ENCODE data around the gene PALS2. TPM values are rescaled to one million over a fixed set of nuclear protein-coding genes. Genes with fewer than 3 reads are reported as not detected.

PALS2 gene
- total RNA-seq, 4 donors from 2014 or later, result 5.6 to 6.4 (median 6.0) TPM

DNA sequence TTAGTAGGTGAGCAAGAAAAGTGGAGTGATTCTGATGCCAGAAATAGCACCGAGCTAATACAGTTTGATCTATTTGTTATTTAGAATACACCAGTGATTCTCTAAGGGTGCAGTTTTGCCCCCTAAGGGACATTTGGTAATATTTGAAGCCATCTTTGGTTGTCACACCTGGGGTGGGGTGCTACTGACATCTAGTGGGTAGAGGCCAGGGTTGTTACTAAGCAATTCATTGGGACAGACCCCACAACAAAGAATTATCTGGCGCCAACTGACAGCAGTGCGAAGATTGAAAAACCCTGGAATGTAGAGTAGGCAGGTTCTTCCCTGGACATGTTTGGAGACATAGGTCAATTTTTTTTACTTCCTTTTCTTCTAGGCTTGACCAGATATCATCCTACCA lies 14.6 kb downstream of the PALS2 start:
- TF ChIP-seq CTCF (IDR thresholded peaks at IDR 0.05) (no peak), EP300 (IDR thresholded peaks at IDR 0.05) (no peak), POLR2A (IDR thresholded peaks at IDR 0.05) (no peak), POLR2AphosphoS5 (IDR thresholded peaks at IDR 0.05) (no peak)
- Histone ChIP-seq H3K27ac (no peak overlapping the region), H3K36me3 (no peaks in the 10 kb centered on the region), H3K4me1 (no peaks in the 10 kb centered on the region), H3K4me3 (no peak overlapping the region), H3K9me3 (no peaks in the 10 kb centered on the region), H3K27me3 (no peaks in the 10 kb centered on the region)
- WGBS, result 73% methylated on average over 3 of the region's 3 CpGs
- DNase-seq (ENCODE audit: low spot score in 2 of 2), result no peak

- DNase-seq (ENCODE audit: low spot score in 2 of 2), result no peak
- 89% methylated on average over 1 of the region's 1 CpG for WGBS
- H3K9me3 ChIP-seq, result no peaks in the 10 kb centered on the region
- no peaks in the 10 kb centered on the region for H3K4me1 ChIP-seq
- no peak overlapping the region for H3K27ac ChIP-seq
- H3K27me3 ChIP-seq, result no peaks in the 10 kb centered on the region
- H3K36me3 ChIP-seq, result no peaks in the 10 kb centered on the region
- no peak for TF ChIP-seq EP300 (IDR thresholded peaks at IDR 0.05)
- TF ChIP-seq CTCF (IDR thresholded peaks at IDR 0.05), result no peak
- no peak for TF ChIP-seq POLR2A (IDR thresholded peaks at IDR 0.05)
- TF ChIP-seq POLR2AphosphoS5 (IDR thresholded peaks at IDR 0.05), result no peak
- H3K4me3 ChIP-seq, result no peak overlapping the region
Measured at GRCh38 chr7:24591152-24591551, 17.9 kb downstream of the PALS2 start.

- Histone ChIP-seq H3K27ac (no peak overlapping the region), H3K36me3 (no peaks in the 10 kb centered on the region), H3K4me1 (no peaks in the 10 kb centered on the region), H3K4me3 (no peak overlapping the region), H3K27me3 (no peaks in the 10 kb centered on the region), H3K9me3 (no peaks in the 10 kb centered on the region)
- no peak for DNase-seq (ENCODE audit: low spot score in 2 of 2)
- 92% methylated on average over 7 of the region's 7 CpGs for WGBS
- TF ChIP-seq POLR2AphosphoS5 (IDR thresholded peaks at IDR 0.05), result no peak
- TF ChIP-seq CTCF (IDR thresholded peaks at IDR 0.05), result no peak
- no peak for TF ChIP-seq POLR2A (IDR thresholded peaks at IDR 0.05)
- no peak for TF ChIP-seq EP300 (IDR thresholded peaks at IDR 0.05)
Measured at GRCh38 chr7:24595671-24596418, 22.6 kb downstream of the PALS2 start.

GRCh38 chr7:24597014-24597413 lies 23.8 kb downstream of the PALS2 start:
- DNase-seq (ENCODE audit: low spot score in 2 of 2), result no peak
- no peaks in the 10 kb centered on the region for H3K9me3 ChIP-seq
- no peak overlapping the region for H3K4me3 ChIP-seq
- 87% methylated on average over 3 of the region's 3 CpGs for WGBS
- no peaks in the 10 kb centered on the region for H3K27me3 ChIP-seq
- H3K27ac ChIP-seq, result no peak overlapping the region
- TF ChIP-seq EP300 (IDR thresholded peaks at IDR 0.05), result no peak
- TF ChIP-seq POLR2A (IDR thresholded peaks at IDR 0.05), result no peak
- no peak for TF ChIP-seq CTCF (IDR thresholded peaks at IDR 0.05)
- TF ChIP-seq POLR2AphosphoS5 (IDR thresholded peaks at IDR 0.05), result no peak
- H3K36me3 ChIP-seq, result no peaks in the 10 kb centered on the region
- no peaks in the 10 kb centered on the region for H3K4me1 ChIP-seq

DNA sequence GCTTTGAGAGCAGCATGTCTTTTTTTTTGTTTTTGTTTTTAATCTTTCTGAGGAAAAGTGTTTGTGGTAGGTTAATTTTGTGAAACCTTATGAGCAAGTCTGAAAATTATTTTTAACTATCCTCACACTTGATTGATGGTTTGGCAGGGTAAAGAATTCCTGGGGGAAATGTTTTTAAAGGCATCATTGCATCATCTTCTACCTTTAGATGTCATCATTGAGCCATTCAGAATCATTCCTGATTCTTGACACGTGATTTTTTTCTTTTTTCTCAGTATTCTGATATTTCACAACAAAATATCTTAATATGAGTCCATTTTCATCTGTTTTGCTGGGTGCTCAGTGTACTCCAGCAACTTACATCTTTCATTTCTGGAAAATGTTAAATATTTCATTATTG lies 28.3 kb downstream of the PALS2 start:
- H3K9me3 ChIP-seq, result no peaks in the 10 kb centered on the region
- WGBS, result 70% methylated on average over 1 of the region's 1 CpG
- H3K36me3 ChIP-seq, result no peaks in the 10 kb centered on the region
- H3K27ac ChIP-seq, result no peak overlapping the region
- H3K4me3 ChIP-seq, result no peak overlapping the region
- H3K4me1 ChIP-seq, result no peaks in the 10 kb centered on the region
- H3K27me3 ChIP-seq, result no peaks in the 10 kb centered on the region
- TF ChIP-seq POLR2A (IDR thresholded peaks at IDR 0.05) (no peak), EP300 (IDR thresholded peaks at IDR 0.05) (no peak), POLR2AphosphoS5 (IDR thresholded peaks at IDR 0.05) (no peak), CTCF (IDR thresholded peaks at IDR 0.05) (no peak)
- DNase-seq (ENCODE audit: low spot score in 2 of 2), result no peak

All from suprapubic skin (tissue), 4 donors.